C4-2B (cell line): ENCODE measurements around the gene FGGY.

Source experiments
- ZFX ChIP-seq: fragments of 450-650 bp; IDR thresholded peaks from 2 replicates; pipeline ENCODE4 v1.6.1; 2017
- TF ChIP-seq, protein P1 (sequence below): fragments of 450-650 bp; conservative IDR thresholded peaks from 2 replicates; pipeline ENCODE4 v1.5.1; 2017; ENCODE audit warnings: mild to moderate bottlenecking

DNA sequence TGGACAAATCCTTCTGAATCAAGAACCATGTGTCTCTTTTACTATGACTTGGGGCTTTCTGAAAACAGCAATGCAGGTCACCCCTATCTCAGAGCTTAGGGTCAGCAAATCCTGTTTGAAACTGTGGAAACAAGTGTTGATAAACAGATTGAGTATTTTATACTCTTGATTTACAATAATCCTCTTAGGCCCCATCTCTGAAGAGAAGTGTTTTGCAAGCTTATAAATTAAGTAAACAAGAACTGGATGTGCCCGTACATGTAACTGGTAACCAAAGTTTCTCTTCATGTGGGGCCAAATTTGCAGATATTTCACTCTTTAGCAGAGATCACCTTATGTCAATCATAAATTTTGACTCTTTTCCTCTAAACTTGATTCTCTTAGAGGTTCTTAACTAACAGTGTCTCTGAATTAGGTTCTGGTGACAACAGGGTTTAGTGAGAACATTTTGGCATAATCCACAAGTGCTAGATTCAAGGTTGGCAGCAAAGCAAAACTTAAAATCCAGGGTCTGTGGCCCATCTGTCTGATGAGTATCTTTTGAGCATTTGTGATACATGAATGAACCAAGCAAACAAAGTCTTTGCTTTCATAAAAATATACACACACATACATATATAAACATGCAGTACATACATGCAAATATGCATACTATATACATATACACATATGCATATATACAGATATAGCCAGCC is 334.8 kb downstream of the FGGY start:
- TF ChIP-seq, protein P1, sequence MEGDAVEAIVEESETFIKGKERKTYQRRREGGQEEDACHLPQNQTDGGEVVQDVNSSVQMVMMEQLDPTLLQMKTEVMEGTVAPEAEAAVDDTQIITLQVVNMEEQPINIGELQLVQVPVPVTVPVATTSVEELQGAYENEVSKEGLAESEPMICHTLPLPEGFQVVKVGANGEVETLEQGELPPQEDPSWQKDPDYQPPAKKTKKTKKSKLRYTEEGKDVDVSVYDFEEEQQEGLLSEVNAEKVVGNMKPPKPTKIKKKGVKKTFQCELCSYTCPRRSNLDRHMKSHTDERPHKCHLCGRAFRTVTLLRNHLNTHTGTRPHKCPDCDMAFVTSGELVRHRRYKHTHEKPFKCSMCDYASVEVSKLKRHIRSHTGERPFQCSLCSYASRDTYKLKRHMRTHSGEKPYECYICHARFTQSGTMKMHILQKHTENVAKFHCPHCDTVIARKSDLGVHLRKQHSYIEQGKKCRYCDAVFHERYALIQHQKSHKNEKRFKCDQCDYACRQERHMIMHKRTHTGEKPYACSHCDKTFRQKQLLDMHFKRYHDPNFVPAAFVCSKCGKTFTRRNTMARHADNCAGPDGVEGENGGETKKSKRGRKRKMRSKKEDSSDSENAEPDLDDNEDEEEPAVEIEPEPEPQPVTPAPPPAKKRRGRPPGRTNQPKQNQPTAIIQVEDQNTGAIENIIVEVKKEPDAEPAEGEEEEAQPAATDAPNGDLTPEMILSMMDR, result no peak
- TF ChIP-seq ZFX, result no peak
